ENCODE measurements around the gene SVOPL.

SVOPL gene

GRCh38 chr7:138645284-138645683 is 55.9 kb downstream of the SVOPL start:
- no peak for DNase-seq (ENCODE audit: low spot score)
- no peak for TF ChIP-seq CTCF (IDR thresholded peaks at IDR 0.05; ENCODE audit: extremely low read depth, missing control alignments)

GRCh38 chr7:138632826-138633602 is 68.1 kb downstream of the SVOPL start:
- TF ChIP-seq CTCF (IDR thresholded peaks at IDR 0.05; ENCODE audit: extremely low read depth, missing control alignments) = no peak

GRCh38 chr7:138632384-138632783 is 68.8 kb downstream of the SVOPL start:
- no peak for TF ChIP-seq CTCF (IDR thresholded peaks at IDR 0.05; ENCODE audit: extremely low read depth, missing control alignments)
- no peak for DNase-seq (ENCODE audit: low spot score)

More at GRCh38 chr7:138632826-138633602, 68.1 kb downstream of the SVOPL start:
- DNase-seq (ENCODE audit: low spot score) = no peak

- no peak for TF ChIP-seq CTCF (IDR thresholded peaks at IDR 0.05; ENCODE audit: extremely low read depth, missing control alignments)
- DNase-seq (ENCODE audit: low spot score) = no peak
Observed at GRCh38 chr7:138630059-138630610, 71.0 kb downstream of the SVOPL start.

GRCh38 chr7:138627361-138627760 is 73.8 kb downstream of the SVOPL start:
- no peak for TF ChIP-seq CTCF (IDR thresholded peaks at IDR 0.05; ENCODE audit: extremely low read depth, missing control alignments)
- DNase-seq (ENCODE audit: low spot score) = no peak

GRCh38 chr7:138626846-138627245 is 74.3 kb downstream of the SVOPL start:
- no peak for DNase-seq (ENCODE audit: low spot score)
- TF ChIP-seq CTCF (IDR thresholded peaks at IDR 0.05; ENCODE audit: extremely low read depth, missing control alignments) = no peak

- no peak for DNase-seq (ENCODE audit: low spot score)
- no peak for TF ChIP-seq CTCF (IDR thresholded peaks at IDR 0.05; ENCODE audit: extremely low read depth, missing control alignments)
Observed at GRCh38 chr7:138625849-138626230, 75.3 kb downstream of the SVOPL start.

All from GM20000 (cell line).